Calu3 (cell line): ENCODE results near the gene C19orf47. TPM values are rescaled to one million over a fixed set of nuclear protein-coding genes. Genes with fewer than 3 reads are reported as not detected.

ENCODE experiments used
- BruUV-seq: library from RNA; stranded (reverse); fragments of 400-500 nt; replicated peaks from 2 replicates; lab custom pipeline; 2021; lab: Mats Ljungman, UMichigan
- CTCF ChIA-PET: fragments of 300-600 bp; sonication (Branson Sonifier 250); formaldehyde crosslinking; loops from one replicate; lab custom pipeline; 2022; ENCODE audit warnings: antibody characterized with exemption; lab: Charles Lee
- DNase-seq: peaks from one replicate; pipeline ENCODE4 v3.0.0; 2022
- H3K27ac Mint-ChIP-seq: one replicate; pipeline ENCODE4 v1.8.0; 2022; ENCODE audit warnings: mixed read lengths; ENCODE audit not compliant: unreplicated experiment
- H3K27me3 Mint-ChIP-seq: one replicate; pipeline ENCODE4 v1.8.0; 2022; ENCODE audit warnings: mixed read lengths; ENCODE audit not compliant: unreplicated experiment
- H3K36me3 Mint-ChIP-seq: one replicate; pipeline ENCODE4 v1.8.0; 2022; ENCODE audit warnings: mild to moderate bottlenecking, moderate library complexity, mixed read lengths; ENCODE audit not compliant: insufficient read depth, unreplicated experiment
- H3K4me1 Mint-ChIP-seq: one replicate; pipeline ENCODE4 v1.8.0; 2022; ENCODE audit warnings: mild to moderate bottlenecking, low read depth, mixed read lengths; ENCODE audit not compliant: unreplicated experiment
- H3K4me3 Mint-ChIP-seq: one replicate; pipeline ENCODE4 v1.8.0; 2022; ENCODE audit warnings: mild to moderate bottlenecking, low read depth, moderate library complexity, mixed read lengths; ENCODE audit not compliant: unreplicated experiment
- H3K9me3 Mint-ChIP-seq: one replicate; pipeline ENCODE4 v1.8.0; 2022; ENCODE audit warnings: low read depth, mixed read lengths; ENCODE audit not compliant: unreplicated experiment
- intact Hi-C: fragments of 100-400 bp; cut with micrococcal nuclease; formaldehyde crosslinking; loops from one replicate; pipeline ENCODE4 v1.10.0; 2022; ENCODE audit not compliant: unreplicated experiment
- total RNA-seq: library from RNA; stranded (reverse); gene quantifications from 2 replicates; pipeline ENCODE4 v1.2.3, GENCODE V29; 2022
- TF ChIP-seq, protein P1 (sequence below): fragments of 200-600 bp; IDR thresholded peaks from one replicate; pipeline ENCODE4 v1.8.0; 2022; ENCODE audit warnings: antibody characterized with exemption; ENCODE audit not compliant: unreplicated experiment

C19orf47 gene
- total RNA-seq, 1 experiment from 2014 or later = 22.7 TPM

DNA sequence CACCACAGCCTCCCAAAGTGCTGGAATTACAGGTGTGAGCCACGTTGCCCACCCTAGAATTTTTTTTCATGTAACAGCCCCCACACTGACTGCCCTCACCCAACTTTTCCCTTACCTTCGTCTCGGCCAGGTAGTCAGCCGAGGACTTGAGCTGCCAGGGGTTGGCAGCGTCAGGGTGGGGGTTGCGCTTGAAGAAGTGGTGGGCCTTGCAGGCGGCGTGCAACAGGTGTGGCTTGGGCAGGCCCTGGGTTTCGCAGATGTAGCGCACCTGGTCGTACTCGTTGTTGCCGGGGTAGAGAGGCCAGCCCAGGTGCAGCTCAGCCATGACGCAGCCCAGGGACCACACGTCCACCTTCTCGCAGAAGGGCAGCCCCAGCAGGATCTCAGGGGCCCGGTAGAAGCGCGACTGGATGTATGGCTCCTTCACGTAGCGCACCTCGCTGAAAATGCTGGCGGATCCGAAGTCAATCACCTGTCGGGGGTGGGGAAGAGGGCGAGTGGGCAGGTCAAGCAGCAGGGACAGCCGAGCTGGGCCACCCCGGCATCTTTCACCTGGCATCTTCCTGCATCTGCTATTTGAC is 35.6 kb upstream of the C19orf47 start:
- CTCF ChIA-PET = interaction anchor here (0.6 to 0.7 kb wide), 2 partner anchors 1116 to 1600 kb away, joined by 4 to 5 read pairs; no protein-coding TSS in a partner anchor
- H3K4me1 Mint-ChIP-seq = no peaks in the 10 kb centered on the region
- H3K36me3 Mint-ChIP-seq = no peaks in the 10 kb centered on the region
- BruUV-seq = no TSS peak
- no peak for DNase-seq
- H3K9me3 Mint-ChIP-seq = no peaks in the 10 kb centered on the region
- peaks cover 30% of the 10 kb centered on the region for H3K27me3 Mint-ChIP-seq
- TF ChIP-seq, protein P1, sequence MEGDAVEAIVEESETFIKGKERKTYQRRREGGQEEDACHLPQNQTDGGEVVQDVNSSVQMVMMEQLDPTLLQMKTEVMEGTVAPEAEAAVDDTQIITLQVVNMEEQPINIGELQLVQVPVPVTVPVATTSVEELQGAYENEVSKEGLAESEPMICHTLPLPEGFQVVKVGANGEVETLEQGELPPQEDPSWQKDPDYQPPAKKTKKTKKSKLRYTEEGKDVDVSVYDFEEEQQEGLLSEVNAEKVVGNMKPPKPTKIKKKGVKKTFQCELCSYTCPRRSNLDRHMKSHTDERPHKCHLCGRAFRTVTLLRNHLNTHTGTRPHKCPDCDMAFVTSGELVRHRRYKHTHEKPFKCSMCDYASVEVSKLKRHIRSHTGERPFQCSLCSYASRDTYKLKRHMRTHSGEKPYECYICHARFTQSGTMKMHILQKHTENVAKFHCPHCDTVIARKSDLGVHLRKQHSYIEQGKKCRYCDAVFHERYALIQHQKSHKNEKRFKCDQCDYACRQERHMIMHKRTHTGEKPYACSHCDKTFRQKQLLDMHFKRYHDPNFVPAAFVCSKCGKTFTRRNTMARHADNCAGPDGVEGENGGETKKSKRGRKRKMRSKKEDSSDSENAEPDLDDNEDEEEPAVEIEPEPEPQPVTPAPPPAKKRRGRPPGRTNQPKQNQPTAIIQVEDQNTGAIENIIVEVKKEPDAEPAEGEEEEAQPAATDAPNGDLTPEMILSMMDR = no peak
- no peak overlapping the region for H3K4me3 Mint-ChIP-seq
- no peak overlapping the region for H3K27ac Mint-ChIP-seq
- intact Hi-C loops = no loop called here

- TF ChIP-seq, protein P1 = no peak
- Mint-ChIP-seq H3K4me1 (no peaks in the 10 kb centered on the region), H3K36me3 (no peaks in the 10 kb centered on the region), H3K9me3 (no peaks in the 10 kb centered on the region), H3K4me3 (no peak overlapping the region), H3K27me3 (peaks cover 16% of the 10 kb centered on the region), H3K27ac (no peak overlapping the region)
- BruUV-seq = no TSS peak
- CTCF ChIA-PET = no interaction called here
- intact Hi-C loops = no loop called here
- DNase-seq = no peak
Observed at GRCh38 chr19:40381321-40381720, 33.1 kb upstream of the C19orf47 start.

DNA sequence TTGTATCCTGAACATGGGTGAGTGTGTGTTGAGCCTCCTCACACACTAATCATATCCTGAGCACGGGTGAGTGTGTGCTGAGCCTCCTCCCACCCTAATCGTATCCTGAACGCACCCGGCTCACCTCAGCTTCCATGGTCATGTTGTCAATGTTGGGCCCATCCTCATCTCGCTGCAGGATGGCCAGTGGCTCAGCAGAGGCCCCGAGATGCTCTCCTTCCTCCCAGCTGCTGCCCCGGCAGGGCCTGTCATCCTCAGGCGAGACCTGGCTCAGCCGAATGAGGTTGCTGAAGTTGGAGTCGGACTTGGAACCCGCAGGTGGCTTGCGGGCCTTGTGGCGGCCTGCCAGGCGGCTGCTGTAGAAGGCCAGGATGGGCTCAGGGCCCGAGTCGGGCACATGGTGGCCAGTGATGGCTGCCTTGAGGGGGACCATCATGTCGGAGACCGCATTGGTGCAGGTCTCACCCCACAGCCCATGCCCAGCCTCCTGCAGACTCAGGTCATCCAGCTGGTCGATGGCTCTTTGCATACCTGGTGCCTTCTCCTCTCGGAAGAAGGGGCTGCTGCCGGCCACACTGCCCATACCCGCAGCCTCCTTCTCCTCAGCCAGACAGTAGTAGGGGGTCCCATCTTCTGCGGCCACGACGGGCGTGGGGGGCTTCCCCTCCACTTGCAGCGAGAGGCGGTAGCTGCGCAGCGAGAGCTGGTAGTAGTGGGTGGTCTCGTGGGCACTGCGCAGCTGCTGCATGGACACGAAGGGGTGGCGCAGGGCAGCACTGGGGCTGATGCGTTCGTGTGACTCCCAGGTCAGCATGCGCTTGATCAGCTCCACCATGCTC is 32.2 kb upstream of the C19orf47 start:
- H3K4me3 Mint-ChIP-seq = no peak overlapping the region
- TF ChIP-seq, protein P1 = no peak
- H3K27ac Mint-ChIP-seq = no peak overlapping the region
- no TSS peak for BruUV-seq
- H3K4me1 Mint-ChIP-seq = no peaks in the 10 kb centered on the region
- H3K27me3 Mint-ChIP-seq = peaks cover 11% of the 10 kb centered on the region
- intact Hi-C loops = no loop called here
- no peak for DNase-seq
- no peaks in the 10 kb centered on the region for H3K9me3 Mint-ChIP-seq
- no peaks in the 10 kb centered on the region for H3K36me3 Mint-ChIP-seq
- CTCF ChIA-PET = interaction anchor here (0.9 kb wide), 1 partner anchor 16 kb away, joined by 3 read pairs; no protein-coding TSS in a partner anchor

GRCh38 chr19:40379446-40380198 is 31.4 kb upstream of the C19orf47 start:
- Mint-ChIP-seq H3K9me3 (no peaks in the 10 kb centered on the region), H3K27me3 (peaks cover 3% of the 10 kb centered on the region), H3K27ac (no peak overlapping the region), H3K36me3 (no peaks in the 10 kb centered on the region), H3K4me1 (no peaks in the 10 kb centered on the region), H3K4me3 (no peak overlapping the region)
- TF ChIP-seq, protein P1 = no peak
- CTCF ChIA-PET = no interaction called here
- BruUV-seq = no TSS peak
- intact Hi-C loops = no loop called here
- no peak for DNase-seq
